GM10248 (cell line): ENCODE data around the gene DNM3.

Experiments
- CTCF ChIA-PET: fragments of 300-600 bp; sonication (Branson Sonifier 250); formaldehyde crosslinking; extraction: SDS; loops from one replicate; lab custom pipeline; 2021; ENCODE audit warnings: antibody characterized with exemption; lab: Yijun Ruan, JAX
- POLR2A ChIA-PET: fragments of 350-650 bp; sonication (Branson Sonifier 250); formaldehyde crosslinking; extraction: SDS; loops from one replicate; lab custom pipeline; 2020; ENCODE audit warnings: antibody characterized with exemption; lab: Yijun Ruan, JAX
- DNase-seq: peaks from one replicate; pipeline ENCODE4 v3.0.0; 2012; ENCODE audit errors: extremely low spot score
- TF ChIP-seq, protein P1 (sequence below): IDR thresholded peaks from 2 replicates; pipeline ENCODE4 v1.5.1; 2012; ENCODE audit warnings: mild to moderate bottlenecking, low read depth; ENCODE audit errors: extremely low read depth, missing control alignments, control extremely low read depth

DNM3 gene

DNA sequence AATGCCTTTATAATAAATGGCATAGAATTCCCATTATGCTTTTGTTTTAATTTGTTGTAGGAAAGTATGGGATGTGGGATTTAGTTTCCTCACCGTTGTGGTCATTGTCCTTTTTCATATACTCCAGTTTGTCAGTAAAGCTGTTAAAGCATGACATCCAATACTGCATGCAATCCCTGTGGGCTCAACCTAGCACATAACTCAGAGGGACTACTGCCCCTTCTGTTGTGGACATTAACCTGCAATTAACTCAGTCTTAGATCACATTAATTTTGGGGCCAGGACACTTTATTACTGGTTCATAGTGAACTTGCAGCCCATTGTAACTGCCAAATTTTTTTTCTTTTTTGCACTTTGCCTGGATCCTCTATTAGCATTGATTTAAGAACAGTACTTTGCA, 112.5 kb downstream of the DNM3 start:
- ChIA-PET CTCF (no interaction called here), POLR2A (no interaction called here)

GRCh38 chr1:171954361-171954760, 113.1 kb downstream of the DNM3 start:
- DNase-seq, result no peak
- ChIA-PET CTCF (no interaction called here), POLR2A (no interaction called here)
- TF ChIP-seq, protein P1, sequence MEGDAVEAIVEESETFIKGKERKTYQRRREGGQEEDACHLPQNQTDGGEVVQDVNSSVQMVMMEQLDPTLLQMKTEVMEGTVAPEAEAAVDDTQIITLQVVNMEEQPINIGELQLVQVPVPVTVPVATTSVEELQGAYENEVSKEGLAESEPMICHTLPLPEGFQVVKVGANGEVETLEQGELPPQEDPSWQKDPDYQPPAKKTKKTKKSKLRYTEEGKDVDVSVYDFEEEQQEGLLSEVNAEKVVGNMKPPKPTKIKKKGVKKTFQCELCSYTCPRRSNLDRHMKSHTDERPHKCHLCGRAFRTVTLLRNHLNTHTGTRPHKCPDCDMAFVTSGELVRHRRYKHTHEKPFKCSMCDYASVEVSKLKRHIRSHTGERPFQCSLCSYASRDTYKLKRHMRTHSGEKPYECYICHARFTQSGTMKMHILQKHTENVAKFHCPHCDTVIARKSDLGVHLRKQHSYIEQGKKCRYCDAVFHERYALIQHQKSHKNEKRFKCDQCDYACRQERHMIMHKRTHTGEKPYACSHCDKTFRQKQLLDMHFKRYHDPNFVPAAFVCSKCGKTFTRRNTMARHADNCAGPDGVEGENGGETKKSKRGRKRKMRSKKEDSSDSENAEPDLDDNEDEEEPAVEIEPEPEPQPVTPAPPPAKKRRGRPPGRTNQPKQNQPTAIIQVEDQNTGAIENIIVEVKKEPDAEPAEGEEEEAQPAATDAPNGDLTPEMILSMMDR, result no peak

More for the DNA sequence above, 112.5 kb downstream of the DNM3 start:
- TF ChIP-seq, protein P1, result no peak
- no peak for DNase-seq

GRCh38 chr1:171961861-171962260, 120.6 kb downstream of the DNM3 start:
- POLR2A ChIA-PET, result no interaction called here

GRCh38 chr1:171963762-171964161, 122.5 kb downstream of the DNM3 start:
- POLR2A ChIA-PET, result no interaction called here
- no peak for DNase-seq
- TF ChIP-seq, protein P1, result no peak
- CTCF ChIA-PET, result interaction anchor here (1.2 to 1.3 kb wide), 2 partner anchors 15 to 56 kb away, joined by 3 read pairs; no protein-coding TSS in a partner anchor

More at GRCh38 chr1:171961861-171962260, 120.6 kb downstream of the DNM3 start:
- DNase-seq, result no peak
- CTCF ChIA-PET, result interaction anchor here (1.7 kb wide), 1 partner anchor 23 kb away, joined by 6 read pairs; no protein-coding TSS in a partner anchor
- TF ChIP-seq, protein P1, result no peak

DNA sequence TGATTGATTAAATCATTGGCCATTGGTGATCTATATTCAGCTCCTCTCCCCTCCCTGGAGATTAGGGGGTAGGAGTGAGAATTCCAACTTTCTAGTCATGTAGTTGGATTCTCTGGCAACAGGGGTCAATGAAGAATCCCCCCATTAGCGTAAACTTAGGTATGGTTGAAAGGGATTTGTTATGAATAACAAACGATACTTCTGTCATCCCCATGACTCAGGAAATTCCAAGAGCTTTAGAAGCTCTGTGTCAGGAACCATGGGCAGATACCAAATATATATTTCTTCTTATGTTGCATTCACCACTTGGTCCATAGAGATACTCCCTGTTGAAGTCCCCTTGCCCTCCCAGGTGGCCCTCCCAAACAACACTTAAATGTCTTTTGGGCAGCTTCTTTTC, 124.5 kb downstream of the DNM3 start:
- CTCF ChIA-PET, result interaction anchor here (1.1 to 3.1 kb wide), 6 partner anchors 14 to 311 kb away, joined by 3 to 8 read pairs (median 5); no protein-coding TSS in a partner anchor
- TF ChIP-seq, protein P1, result no peak
- POLR2A ChIA-PET, result no interaction called here
- no peak for DNase-seq

GRCh38 chr1:171966426-171967220, 125.3 kb downstream of the DNM3 start:
- no peak for DNase-seq
- CTCF ChIA-PET, result interaction anchor here (1.1 to 3.1 kb wide), 6 partner anchors 10 to 312 kb away, joined by 3 to 8 read pairs (median 5); no protein-coding TSS in a partner anchor
- TF ChIP-seq, protein P1, result no peak
- POLR2A ChIA-PET, result no interaction called here
